Fibroblast of lung (primary cell): ENCODE measurements around the gene PPIL4.

Source experiments
- CTCF ChIP-seq, 2 donors: IDR thresholded peaks in 1 of 2; conservative IDR thresholded peaks in 1 of 2; 1 replicate in 1 of 2; 2 replicates in 1 of 2; pipeline ENCODE4 v1.5.1; 2011 to 2012; ENCODE audit warnings: low read length in 2 of 2, control low read depth in 1 of 2, inconsistent platforms in 1 of 2, low read depth in 1 of 2, mild to moderate bottlenecking in 1 of 2
- EZH2 ChIP-seq: IDR thresholded peaks from 2 replicates; pipeline ENCODE4 v1.5.1; 2012; ENCODE audit warnings: low read length, control low read depth, mild to moderate bottlenecking; ENCODE audit errors: missing control alignments

- TF ChIP-seq CTCF (conservative IDR thresholded peaks at IDR 0.05 in 1 of 2, IDR thresholded peaks at IDR 0.05 in 1 of 2; ENCODE audit: low read depth in 1 of 2, low read length in 2 of 2) = peak; percentile 61 to 70
- TF ChIP-seq EZH2 = no peak
Observed at GRCh38 chr6:149565527-149566409, 19.9 kb upstream of the PPIL4 start, which contains the start of gene GINM1.
